Left ventricle myocardium superior (tissue), 1 donor: ENCODE measurements around the gene GLI3. TPM values are rescaled to one million over a fixed set of nuclear protein-coding genes. Genes with fewer than 3 reads are reported as not detected.

Source experiments
- ATAC-seq: fragments of 200-7000 bp; cut with Tn5 transposase; one replicate; pipeline ENCODE4 v1.9.1; 2020; ENCODE audit warnings: mild to moderate bottlenecking, moderate library complexity
- DNase-seq: peaks from one replicate; pipeline ENCODE4 v3.0.0-alpha.2; 2020
- intact Hi-C: fragments of 100-400 bp; cut with micrococcal nuclease; formaldehyde crosslinking; loops from one replicate; pipeline ENCODE4 v1.11.0; 2022
- total RNA-seq: library from RNA; stranded (reverse); fragmentation: NEBNext Ultra II Directional; extraction: Animal tissue kit (Norgen Biotek cat#: 25700); gene quantifications from one replicate; pipeline ENCODE4 v1.2.1, GENCODE V29; 2021
- donor health status: DM: no; HTN: yes; CAD: no; lungs with severe emphysema.

GLI3 gene
- total RNA-seq, 1 donor from 2014 or later: 4.4 TPM

GRCh38 chr7:42237811-42238541 lies 967 bp upstream of the GLI3 start:
- ATAC-seq (peak; percentile 59), DNase-seq (peak; percentile 82)
- intact Hi-C loops: no loop called here

- intact Hi-C loops: no loop called here
- DNase-seq (peak; percentile 75), ATAC-seq (peak; percentile 59)
Observed at GRCh38 chr7:42236266-42236975, 588 bp downstream of the GLI3 start.

GRCh38 chr7:42235741-42236161 lies 1.3 kb downstream of the GLI3 start:
- DNase-seq (peak; percentile 29), ATAC-seq (no peak)
- intact Hi-C loops: no loop called here

GRCh38 chr7:42234736-42235135 lies 2.3 kb downstream of the GLI3 start:
- ATAC-seq (no peak), DNase-seq (no peak)
- intact Hi-C loops: no loop called here

- ATAC-seq (no peak), DNase-seq (no peak)
- intact Hi-C loops: no loop called here
Observed at GRCh38 chr7:42233695-42234331, 3.2 kb downstream of the GLI3 start.

- no peak for ATAC-seq
- intact Hi-C loops: no loop called here
- no peak for DNase-seq
Observed at GRCh38 chr7:42233171-42233570, 3.8 kb downstream of the GLI3 start.

GRCh38 chr7:42232275-42232674 lies 4.7 kb downstream of the GLI3 start:
- no peak for DNase-seq
- intact Hi-C loops: no loop called here
- ATAC-seq: no peak

- intact Hi-C loops: no loop called here
- no peak for DNase-seq
- no peak for ATAC-seq
Observed at GRCh38 chr7:42231043-42231787, 5.8 kb downstream of the GLI3 start.

- DNase-seq: peak; percentile 67
- intact Hi-C loops: no loop called here
- ATAC-seq: peak; percentile 87
Observed at GRCh38 chr7:42227936-42228591, 8.9 kb downstream of the GLI3 start.

- ATAC-seq (no peak), DNase-seq (no peak)
- intact Hi-C loops: no loop called here
Observed at GRCh38 chr7:42227541-42227935, 9.5 kb downstream of the GLI3 start.

GRCh38 chr7:42227021-42227420 lies 10.0 kb downstream of the GLI3 start:
- DNase-seq: no peak
- intact Hi-C loops: no loop called here
- no peak for ATAC-seq

GRCh38 chr7:42226354-42226941 lies 10.6 kb downstream of the GLI3 start:
- intact Hi-C loops: no loop called here
- DNase-seq (no peak), ATAC-seq (no peak)

- no peak for DNase-seq
- intact Hi-C loops: no loop called here
- no peak for ATAC-seq
Observed at GRCh38 chr7:42224391-42225003, 12.5 kb downstream of the GLI3 start.

- no peak for DNase-seq
- no peak for ATAC-seq
- intact Hi-C loops: no loop called here
Observed at GRCh38 chr7:42222891-42223290, 14.1 kb downstream of the GLI3 start.

GRCh38 chr7:42222125-42222524 lies 14.9 kb downstream of the GLI3 start:
- intact Hi-C loops: no loop called here
- DNase-seq: no peak
- no peak for ATAC-seq

GRCh38 chr7:42221304-42221703 lies 15.7 kb downstream of the GLI3 start:
- no peak for DNase-seq

GRCh38 chr7:42219447-42219846 lies 17.6 kb downstream of the GLI3 start:
- ATAC-seq: peak; percentile 19
- DNase-seq: no peak
- intact Hi-C loops: no loop called here

More at GRCh38 chr7:42221304-42221703, 15.7 kb downstream of the GLI3 start:
- intact Hi-C loops: no loop called here
- no peak for ATAC-seq

GRCh38 chr7:42218248-42218647 lies 18.8 kb downstream of the GLI3 start:
- intact Hi-C loops: no loop called here
- no peak for ATAC-seq
- DNase-seq: no peak
